Measurements from ENCODE around the gene LRRC4C. TPM values are rescaled to one million over a fixed set of nuclear protein-coding genes. Genes with fewer than 3 reads are reported as not detected.

Gene LRRC4C
- total RNA-seq, 1 experiment from 2014 or later = 0.15 TPM

DNA sequence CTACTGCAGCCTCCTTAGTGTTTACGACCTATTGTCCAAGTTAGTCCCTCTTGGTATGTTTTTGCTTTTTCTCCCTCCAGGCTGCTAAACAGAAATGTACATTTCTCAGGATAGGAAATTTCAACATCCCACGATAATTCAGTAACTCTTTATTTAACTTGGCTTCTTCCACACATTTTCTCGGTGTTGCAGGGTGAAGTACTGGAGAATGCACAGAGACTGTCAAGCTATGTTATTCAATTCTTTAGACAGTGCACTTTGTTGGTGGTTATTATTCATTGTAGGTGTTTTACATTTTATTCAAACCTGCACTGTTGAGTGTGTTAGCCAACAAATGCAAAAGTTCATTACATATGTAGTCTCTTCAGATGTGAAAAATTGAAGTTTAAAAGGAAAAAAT lies 839.8 kb downstream of the LRRC4C start:
- H3K27me3 ChIP-seq (ENCODE audit: control insufficient read depth, insufficient read depth, low read length) = no peaks in the 10 kb centered on the region
- in situ Hi-C loops (cut with HindIII; ENCODE audit: low pct_unique_long_range_greater_than_20kb, low sequenced_read_pairs) (no loop called here), intact Hi-C loops (cut with micrococcal nuclease; ENCODE audit: unreplicated experiment) (no loop called here)
- no peaks in the 10 kb centered on the region for H3K36me3 ChIP-seq (ENCODE audit: control insufficient read depth, insufficient read depth, low read length)
- TF ChIP-seq, protein P1, sequence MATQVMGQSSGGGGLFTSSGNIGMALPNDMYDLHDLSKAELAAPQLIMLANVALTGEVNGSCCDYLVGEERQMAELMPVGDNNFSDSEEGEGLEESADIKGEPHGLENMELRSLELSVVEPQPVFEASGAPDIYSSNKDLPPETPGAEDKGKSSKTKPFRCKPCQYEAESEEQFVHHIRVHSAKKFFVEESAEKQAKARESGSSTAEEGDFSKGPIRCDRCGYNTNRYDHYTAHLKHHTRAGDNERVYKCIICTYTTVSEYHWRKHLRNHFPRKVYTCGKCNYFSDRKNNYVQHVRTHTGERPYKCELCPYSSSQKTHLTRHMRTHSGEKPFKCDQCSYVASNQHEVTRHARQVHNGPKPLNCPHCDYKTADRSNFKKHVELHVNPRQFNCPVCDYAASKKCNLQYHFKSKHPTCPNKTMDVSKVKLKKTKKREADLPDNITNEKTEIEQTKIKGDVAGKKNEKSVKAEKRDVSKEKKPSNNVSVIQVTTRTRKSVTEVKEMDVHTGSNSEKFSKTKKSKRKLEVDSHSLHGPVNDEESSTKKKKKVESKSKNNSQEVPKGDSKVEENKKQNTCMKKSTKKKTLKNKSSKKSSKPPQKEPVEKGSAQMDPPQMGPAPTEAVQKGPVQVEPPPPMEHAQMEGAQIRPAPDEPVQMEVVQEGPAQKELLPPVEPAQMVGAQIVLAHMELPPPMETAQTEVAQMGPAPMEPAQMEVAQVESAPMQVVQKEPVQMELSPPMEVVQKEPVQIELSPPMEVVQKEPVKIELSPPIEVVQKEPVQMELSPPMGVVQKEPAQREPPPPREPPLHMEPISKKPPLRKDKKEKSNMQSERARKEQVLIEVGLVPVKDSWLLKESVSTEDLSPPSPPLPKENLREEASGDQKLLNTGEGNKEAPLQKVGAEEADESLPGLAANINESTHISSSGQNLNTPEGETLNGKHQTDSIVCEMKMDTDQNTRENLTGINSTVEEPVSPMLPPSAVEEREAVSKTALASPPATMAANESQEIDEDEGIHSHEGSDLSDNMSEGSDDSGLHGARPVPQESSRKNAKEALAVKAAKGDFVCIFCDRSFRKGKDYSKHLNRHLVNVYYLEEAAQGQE (IDR thresholded peaks at IDR 0.05; ENCODE audit: insufficient read depth in 1 of 2, low read depth in 2 of 2, low read length in 1 of 2) = no peak
- no peak for TF ChIP-seq TCF7L2 (IDR thresholded peaks at IDR 0.05; ENCODE audit: low read depth, low read length)
- no peak for TF ChIP-seq SIN3A (IDR thresholded peaks at IDR 0.05; ENCODE audit: borderline replicate concordance, insufficient read depth, low read depth, low read length)
- TF ChIP-seq, protein P2, sequence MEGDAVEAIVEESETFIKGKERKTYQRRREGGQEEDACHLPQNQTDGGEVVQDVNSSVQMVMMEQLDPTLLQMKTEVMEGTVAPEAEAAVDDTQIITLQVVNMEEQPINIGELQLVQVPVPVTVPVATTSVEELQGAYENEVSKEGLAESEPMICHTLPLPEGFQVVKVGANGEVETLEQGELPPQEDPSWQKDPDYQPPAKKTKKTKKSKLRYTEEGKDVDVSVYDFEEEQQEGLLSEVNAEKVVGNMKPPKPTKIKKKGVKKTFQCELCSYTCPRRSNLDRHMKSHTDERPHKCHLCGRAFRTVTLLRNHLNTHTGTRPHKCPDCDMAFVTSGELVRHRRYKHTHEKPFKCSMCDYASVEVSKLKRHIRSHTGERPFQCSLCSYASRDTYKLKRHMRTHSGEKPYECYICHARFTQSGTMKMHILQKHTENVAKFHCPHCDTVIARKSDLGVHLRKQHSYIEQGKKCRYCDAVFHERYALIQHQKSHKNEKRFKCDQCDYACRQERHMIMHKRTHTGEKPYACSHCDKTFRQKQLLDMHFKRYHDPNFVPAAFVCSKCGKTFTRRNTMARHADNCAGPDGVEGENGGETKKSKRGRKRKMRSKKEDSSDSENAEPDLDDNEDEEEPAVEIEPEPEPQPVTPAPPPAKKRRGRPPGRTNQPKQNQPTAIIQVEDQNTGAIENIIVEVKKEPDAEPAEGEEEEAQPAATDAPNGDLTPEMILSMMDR (IDR thresholded peaks at IDR 0.05) = no peak
- TF ChIP-seq POLR2AphosphoS5 (IDR thresholded peaks at IDR 0.05; ENCODE audit: low read depth, low read length) = no peak
- no TSS peak for BruUV-seq (replicated peaks)
- ATAC-seq (no peak), DNase-seq (ENCODE audit: low read depth, low spot score) (no peak)
- CTCF ChIA-PET = no interaction called here
- H3K27ac ChIP-seq (ENCODE audit: low read length) = no peak overlapping the region
- no peaks in the 10 kb centered on the region for H3K4me1 ChIP-seq (ENCODE audit: control insufficient read depth, insufficient read depth, low read length)
- no peaks in the 10 kb centered on the region for H3K9me3 ChIP-seq (ENCODE audit: control insufficient read depth, insufficient read depth, low read depth, low read length)
- POLR2A ChIA-PET = interaction anchor here (0.6 kb wide), 1 partner anchor 320 kb away, joined by 6 read pairs; no protein-coding TSS in a partner anchor
- no peak overlapping the region for H3K4me3 ChIP-seq (ENCODE audit: low read depth in 2 of 2, low read length in 2 of 2)

DNA sequence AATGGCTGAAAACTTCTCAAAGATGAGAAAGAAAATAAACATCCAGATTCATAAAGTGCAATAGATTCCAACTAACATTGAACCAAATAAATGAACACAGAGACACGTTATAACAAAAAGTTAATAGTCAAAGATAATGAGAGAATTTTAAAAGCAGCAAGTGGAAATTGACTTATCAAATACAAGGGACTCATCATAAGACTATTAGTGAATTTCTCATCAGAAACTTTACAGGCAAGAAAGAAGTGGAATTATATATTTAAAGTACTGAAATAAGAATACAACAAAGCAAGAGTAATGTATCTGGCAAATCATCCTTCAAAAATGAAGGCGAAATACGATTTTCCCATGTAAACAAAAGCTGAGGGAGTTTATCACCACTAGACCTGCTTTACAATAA lies 852.7 kb downstream of the LRRC4C start:
- H3K9me3 ChIP-seq (ENCODE audit: control insufficient read depth, insufficient read depth, low read depth, low read length) = 0 out of 2 replicates have a peak, but pooled peaks cover 3% of the 10 kb centered on the region
- intact Hi-C loops (cut with micrococcal nuclease; ENCODE audit: unreplicated experiment) (no loop called here), in situ Hi-C loops (cut with HindIII; ENCODE audit: low pct_unique_long_range_greater_than_20kb, low sequenced_read_pairs) (no loop called here)
- no peaks in the 10 kb centered on the region for H3K36me3 ChIP-seq (ENCODE audit: control insufficient read depth, insufficient read depth, low read length)
- TF ChIP-seq SIN3A (IDR thresholded peaks at IDR 0.05; ENCODE audit: borderline replicate concordance, insufficient read depth, low read depth, low read length) (no peak), POLR2AphosphoS5 (IDR thresholded peaks at IDR 0.05; ENCODE audit: low read depth, low read length) (no peak), TCF7L2 (IDR thresholded peaks at IDR 0.05; ENCODE audit: low read depth, low read length) (no peak)
- TF ChIP-seq, protein P2 (IDR thresholded peaks at IDR 0.05) = no peak
- TF ChIP-seq, protein P1 (IDR thresholded peaks at IDR 0.05; ENCODE audit: insufficient read depth in 1 of 2, low read depth in 2 of 2, low read length in 1 of 2) = no peak
- CTCF ChIA-PET = no interaction called here
- ATAC-seq (no peak), DNase-seq (ENCODE audit: low read depth, low spot score) (no peak)
- H3K4me3 ChIP-seq (ENCODE audit: low read depth in 2 of 2, low read length in 2 of 2) = no peak overlapping the region
- H3K27ac ChIP-seq (ENCODE audit: low read length) = no peak overlapping the region
- POLR2A ChIA-PET = no interaction called here
- no peaks in the 10 kb centered on the region for H3K4me1 ChIP-seq (ENCODE audit: control insufficient read depth, insufficient read depth, low read length)
- no peaks in the 10 kb centered on the region for H3K27me3 ChIP-seq (ENCODE audit: control insufficient read depth, insufficient read depth, low read length)
- BruUV-seq (replicated peaks) = no TSS peak

All from Panc1 (cell line).